GM23338 (cell line): ENCODE data around the gene NRGN.

Experiments
- CREB1 ChIP-seq: fragments of 250-450 bp; sonication (Bioruptor Pico); IDR thresholded peaks from 2 replicates; pipeline ENCODE4 v1.5.0; 2020; ENCODE audit warnings: low read depth, mild to moderate bottlenecking, moderate library complexity
- EZH2 ChIP-seq: fragments of 200-600 bp; sonication (generic); IDR thresholded peaks from one replicate; pipeline ENCODE4 v1.8.0; 2017; ENCODE audit warnings: antibody characterized with exemption, mild to moderate bottlenecking, low read depth; ENCODE audit not compliant: unreplicated experiment
- EZH2phosphoT487 ChIP-seq: fragments of 200-600 bp; sonication (generic); IDR thresholded peaks from one replicate; pipeline ENCODE4 v1.8.1; 2018; ENCODE audit warnings: antibody characterized with exemption; ENCODE audit not compliant: unreplicated experiment
- JUNB ChIP-seq: IDR thresholded peaks from one replicate; pipeline ENCODE4 v1.6.1; 2016; ENCODE audit warnings: antibody characterized with exemption; ENCODE audit not compliant: unreplicated experiment
- NANOG ChIP-seq: IDR thresholded peaks from 2 replicates; pipeline ENCODE4 v1.6.1; 2016; ENCODE audit warnings: antibody characterized with exemption, borderline replicate concordance
- POLR2AphosphoS5 ChIP-seq: IDR thresholded peaks from 2 replicates; pipeline ENCODE4 v1.6.1; 2016; ENCODE audit warnings: antibody characterized with exemption, low read depth
- ZNF114 ChIP-seq: fragments of 250-450 bp; sonication (Bioruptor Pico); IDR thresholded peaks from 2 replicates; pipeline ENCODE4 v1.5.0; 2020; ENCODE audit warnings: mild to moderate bottlenecking, moderate library complexity
- ZNF331 ChIP-seq: fragments of 250-450 bp; sonication (Bioruptor Pico); IDR thresholded peaks from 2 replicates; pipeline ENCODE4 v1.5.0; 2020; ENCODE audit warnings: low read depth, mild to moderate bottlenecking, moderate library complexity
- TF ChIP-seq, protein P1 (sequence below), 2 experiments: fragments of 200-600 bp in 1 of 2; sonication (generic) in 1 of 2; conservative IDR thresholded peaks; 2 replicates each; pipeline versions ENCODE4 v1.5.1 to v1.6.1; 2016 to 2017; ENCODE audit warnings: antibody characterized with exemption in 2 of 2, low read depth in 2 of 2, mild to moderate bottlenecking in 2 of 2, moderate library complexity in 1 of 2
- TF ChIP-seq, protein P2 (sequence below): IDR thresholded peaks from one replicate; pipeline ENCODE4 v1.6.1; 2018; ENCODE audit warnings: antibody characterized with exemption; ENCODE audit not compliant: unreplicated experiment

DNA sequence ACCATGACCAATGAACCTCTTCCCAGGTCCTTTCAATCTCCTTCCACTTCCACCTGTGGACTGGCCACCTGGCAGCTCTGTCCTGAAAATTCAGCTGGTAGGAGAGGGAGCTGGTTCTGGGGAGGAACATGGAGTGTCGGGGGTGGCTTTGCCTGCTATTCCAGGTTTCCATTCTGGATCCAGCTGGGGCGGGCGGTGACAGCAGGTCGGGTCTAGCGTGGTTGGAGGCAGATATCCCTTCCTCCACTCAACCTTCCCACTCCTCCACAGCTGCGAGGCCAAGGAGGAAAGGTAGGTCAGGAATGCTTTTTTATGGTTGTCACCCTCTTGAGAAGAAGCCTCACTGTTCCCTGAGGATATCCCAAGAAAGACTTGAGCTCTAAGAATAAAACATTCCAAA is 3.3 kb downstream of the NRGN start:
- TF ChIP-seq, protein P1, sequence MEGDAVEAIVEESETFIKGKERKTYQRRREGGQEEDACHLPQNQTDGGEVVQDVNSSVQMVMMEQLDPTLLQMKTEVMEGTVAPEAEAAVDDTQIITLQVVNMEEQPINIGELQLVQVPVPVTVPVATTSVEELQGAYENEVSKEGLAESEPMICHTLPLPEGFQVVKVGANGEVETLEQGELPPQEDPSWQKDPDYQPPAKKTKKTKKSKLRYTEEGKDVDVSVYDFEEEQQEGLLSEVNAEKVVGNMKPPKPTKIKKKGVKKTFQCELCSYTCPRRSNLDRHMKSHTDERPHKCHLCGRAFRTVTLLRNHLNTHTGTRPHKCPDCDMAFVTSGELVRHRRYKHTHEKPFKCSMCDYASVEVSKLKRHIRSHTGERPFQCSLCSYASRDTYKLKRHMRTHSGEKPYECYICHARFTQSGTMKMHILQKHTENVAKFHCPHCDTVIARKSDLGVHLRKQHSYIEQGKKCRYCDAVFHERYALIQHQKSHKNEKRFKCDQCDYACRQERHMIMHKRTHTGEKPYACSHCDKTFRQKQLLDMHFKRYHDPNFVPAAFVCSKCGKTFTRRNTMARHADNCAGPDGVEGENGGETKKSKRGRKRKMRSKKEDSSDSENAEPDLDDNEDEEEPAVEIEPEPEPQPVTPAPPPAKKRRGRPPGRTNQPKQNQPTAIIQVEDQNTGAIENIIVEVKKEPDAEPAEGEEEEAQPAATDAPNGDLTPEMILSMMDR (conservative IDR thresholded peaks at IDR 0.05; ENCODE audit: low read depth in 2 of 2), result no peak
- no peak for TF ChIP-seq POLR2AphosphoS5
- TF ChIP-seq EZH2phosphoT487, result no peak
- peak; percentile 73 for TF ChIP-seq EZH2
- no peak for TF ChIP-seq JUNB
- TF ChIP-seq, protein P2, sequence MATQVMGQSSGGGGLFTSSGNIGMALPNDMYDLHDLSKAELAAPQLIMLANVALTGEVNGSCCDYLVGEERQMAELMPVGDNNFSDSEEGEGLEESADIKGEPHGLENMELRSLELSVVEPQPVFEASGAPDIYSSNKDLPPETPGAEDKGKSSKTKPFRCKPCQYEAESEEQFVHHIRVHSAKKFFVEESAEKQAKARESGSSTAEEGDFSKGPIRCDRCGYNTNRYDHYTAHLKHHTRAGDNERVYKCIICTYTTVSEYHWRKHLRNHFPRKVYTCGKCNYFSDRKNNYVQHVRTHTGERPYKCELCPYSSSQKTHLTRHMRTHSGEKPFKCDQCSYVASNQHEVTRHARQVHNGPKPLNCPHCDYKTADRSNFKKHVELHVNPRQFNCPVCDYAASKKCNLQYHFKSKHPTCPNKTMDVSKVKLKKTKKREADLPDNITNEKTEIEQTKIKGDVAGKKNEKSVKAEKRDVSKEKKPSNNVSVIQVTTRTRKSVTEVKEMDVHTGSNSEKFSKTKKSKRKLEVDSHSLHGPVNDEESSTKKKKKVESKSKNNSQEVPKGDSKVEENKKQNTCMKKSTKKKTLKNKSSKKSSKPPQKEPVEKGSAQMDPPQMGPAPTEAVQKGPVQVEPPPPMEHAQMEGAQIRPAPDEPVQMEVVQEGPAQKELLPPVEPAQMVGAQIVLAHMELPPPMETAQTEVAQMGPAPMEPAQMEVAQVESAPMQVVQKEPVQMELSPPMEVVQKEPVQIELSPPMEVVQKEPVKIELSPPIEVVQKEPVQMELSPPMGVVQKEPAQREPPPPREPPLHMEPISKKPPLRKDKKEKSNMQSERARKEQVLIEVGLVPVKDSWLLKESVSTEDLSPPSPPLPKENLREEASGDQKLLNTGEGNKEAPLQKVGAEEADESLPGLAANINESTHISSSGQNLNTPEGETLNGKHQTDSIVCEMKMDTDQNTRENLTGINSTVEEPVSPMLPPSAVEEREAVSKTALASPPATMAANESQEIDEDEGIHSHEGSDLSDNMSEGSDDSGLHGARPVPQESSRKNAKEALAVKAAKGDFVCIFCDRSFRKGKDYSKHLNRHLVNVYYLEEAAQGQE, result no peak
- no peak for TF ChIP-seq ZNF114
- TF ChIP-seq CREB1, result no peak
- no peak for TF ChIP-seq ZNF331
- no peak for TF ChIP-seq NANOG
